SKM-1 (cell line): Measurements from ENCODE around the gene DHRS3.

Experiments
- DNase-seq: peaks from one replicate; lab custom pipeline; 2025; ENCODE audit not compliant: unreplicated experiment; lab: John Stamatoyannopoulos, UW

Gene DHRS3

GRCh38 chr1:12617511-12617900 lies 504 bp downstream of the DHRS3 start:
- DNase-seq, result no peak

DNA sequence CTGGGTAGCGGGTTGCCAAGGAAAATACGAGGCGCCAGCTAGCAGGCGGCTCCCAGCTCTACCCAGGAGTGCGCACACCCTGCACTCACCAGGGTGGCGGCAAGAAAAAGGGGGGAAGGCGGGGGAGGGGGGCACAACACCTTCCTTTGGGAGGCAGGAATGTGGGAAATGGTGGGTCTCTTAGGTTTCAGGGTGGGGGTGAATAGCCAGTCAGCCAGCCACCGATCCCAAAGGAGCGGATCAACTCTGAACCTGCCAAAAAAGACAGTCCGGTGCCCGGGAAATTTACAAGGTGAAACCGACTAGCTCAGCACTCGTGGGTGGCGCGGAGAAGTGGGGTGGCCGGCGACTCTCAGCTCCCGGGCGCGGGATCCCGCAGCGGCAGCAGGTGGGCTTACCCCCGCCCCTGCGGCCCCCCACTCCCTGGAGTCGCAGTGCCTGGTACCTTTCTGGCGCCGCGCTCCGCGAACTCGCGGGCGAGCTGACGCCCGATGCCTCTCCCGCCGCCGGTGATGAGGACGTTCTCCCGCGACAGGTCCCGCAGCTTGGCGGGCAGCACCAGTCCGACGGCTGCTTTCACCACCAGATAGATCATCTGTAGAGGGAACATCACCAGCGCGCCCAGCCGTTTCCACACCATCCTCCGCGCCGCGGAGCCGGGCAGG lies 1.2 kb downstream of the DHRS3 start:
- no peak for DNase-seq

GRCh38 chr1:12615865-12616708 lies 1.9 kb downstream of the DHRS3 start:
- DNase-seq, result no peak

DNA sequence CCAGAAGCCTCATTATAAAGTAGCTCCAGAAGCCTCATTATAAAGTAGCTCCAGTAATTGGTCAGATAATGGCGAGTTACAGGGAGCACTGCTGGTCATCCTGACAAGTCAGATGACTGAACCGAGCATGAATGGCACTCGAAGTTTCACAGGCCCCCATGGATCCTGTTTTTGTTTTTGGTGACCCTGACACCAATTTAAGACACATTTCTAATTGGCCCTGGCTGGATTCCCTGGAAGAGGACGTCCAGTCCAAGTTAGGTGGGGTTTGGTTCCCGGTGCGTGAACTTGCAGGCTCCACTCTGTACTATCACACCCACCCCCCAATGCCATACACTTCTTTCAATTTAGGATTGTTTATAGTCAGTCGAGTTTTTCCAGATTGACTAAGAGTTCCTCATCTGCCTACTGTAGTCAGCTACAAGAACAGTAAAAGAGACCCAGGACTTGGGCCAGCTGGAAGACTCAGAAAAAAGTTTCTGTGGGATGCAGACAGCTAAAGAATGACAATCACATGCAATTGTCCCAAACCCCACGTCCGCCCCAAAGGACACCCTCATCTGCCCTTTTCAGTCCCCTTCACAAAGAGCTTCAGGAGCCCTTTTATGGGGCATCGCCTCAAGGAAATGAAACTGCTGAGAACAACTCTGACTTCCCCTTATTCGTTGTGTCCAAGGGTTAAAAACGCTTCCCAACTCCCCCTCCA lies 2.7 kb downstream of the DHRS3 start:
- DNase-seq, result peak; percentile 24

DNA sequence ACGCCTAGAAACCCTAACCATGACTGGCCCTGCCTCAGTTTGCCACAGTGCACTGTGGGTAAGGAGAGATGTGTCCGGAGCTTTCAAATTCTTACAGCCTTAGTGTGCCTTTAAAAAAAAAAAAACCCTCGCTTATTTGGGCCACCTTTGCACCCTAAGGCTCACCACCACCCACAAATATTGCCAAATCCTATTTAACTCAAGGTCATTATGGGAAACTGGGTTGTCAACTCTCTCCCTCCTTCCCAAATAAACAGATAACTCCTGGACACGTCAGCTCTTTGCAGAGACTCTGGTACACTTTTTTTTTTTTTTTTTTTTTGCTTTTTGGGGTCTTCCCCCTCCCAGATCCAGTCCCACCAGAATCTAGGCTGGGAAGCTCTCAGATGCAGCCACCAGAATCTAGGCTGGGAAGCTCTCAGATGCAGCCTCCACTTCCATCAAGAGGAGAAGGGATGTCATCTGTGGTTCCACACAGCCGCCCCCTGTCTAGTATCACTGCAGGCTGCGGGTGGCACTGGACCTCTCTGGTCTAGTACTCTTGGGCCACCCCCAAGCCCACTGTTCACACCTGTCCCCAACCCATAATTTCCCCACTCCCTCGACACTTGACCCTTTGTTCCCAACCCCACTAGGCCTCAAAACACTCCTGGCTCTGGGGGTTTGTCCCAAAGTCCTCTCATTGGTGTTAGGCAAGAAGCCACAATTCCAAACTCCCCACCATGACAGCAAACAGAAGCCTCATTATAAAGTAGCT lies 3.4 kb downstream of the DHRS3 start:
- DNase-seq, result no peak

DNA sequence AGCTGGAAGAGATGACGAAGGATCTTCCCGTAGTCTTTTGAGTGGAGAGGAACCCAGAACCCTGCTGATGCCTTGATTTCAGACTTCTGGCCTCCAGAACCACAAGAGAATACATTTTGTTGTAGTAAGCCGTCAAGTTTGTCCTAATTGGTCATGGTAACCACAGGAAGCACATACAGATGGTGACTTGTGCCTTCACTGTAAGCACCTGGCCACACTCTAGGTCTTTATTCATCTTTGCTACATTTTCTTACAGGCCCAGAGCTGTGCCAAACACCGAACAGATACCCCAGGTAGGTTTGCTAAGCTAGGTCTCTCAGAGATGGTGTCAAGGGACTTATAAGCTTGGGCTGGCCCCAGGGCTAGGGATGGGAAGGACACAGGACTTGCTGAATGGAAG lies 4.8 kb downstream of the DHRS3 start:
- DNase-seq, result no peak

DNA sequence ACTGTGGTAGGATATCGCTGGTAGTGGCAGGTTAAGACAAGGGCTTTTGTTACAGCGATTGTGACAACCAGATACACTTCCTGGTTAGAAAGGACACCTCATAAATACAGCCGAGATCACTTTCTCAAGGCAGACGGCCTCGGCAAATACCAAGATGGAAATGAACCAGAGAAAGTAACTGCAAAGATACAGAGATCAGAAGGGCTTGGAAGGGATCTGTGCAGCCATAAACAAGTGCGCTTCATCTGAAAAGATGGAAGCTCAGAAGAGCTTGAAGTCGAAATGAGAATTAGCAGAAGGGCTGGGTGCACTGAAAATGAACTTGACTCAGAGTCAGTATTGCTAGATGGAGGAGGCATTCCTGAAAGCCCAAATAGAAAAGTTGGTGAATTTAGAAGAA lies 7.1 kb downstream of the DHRS3 start:
- no peak for DNase-seq

DNA sequence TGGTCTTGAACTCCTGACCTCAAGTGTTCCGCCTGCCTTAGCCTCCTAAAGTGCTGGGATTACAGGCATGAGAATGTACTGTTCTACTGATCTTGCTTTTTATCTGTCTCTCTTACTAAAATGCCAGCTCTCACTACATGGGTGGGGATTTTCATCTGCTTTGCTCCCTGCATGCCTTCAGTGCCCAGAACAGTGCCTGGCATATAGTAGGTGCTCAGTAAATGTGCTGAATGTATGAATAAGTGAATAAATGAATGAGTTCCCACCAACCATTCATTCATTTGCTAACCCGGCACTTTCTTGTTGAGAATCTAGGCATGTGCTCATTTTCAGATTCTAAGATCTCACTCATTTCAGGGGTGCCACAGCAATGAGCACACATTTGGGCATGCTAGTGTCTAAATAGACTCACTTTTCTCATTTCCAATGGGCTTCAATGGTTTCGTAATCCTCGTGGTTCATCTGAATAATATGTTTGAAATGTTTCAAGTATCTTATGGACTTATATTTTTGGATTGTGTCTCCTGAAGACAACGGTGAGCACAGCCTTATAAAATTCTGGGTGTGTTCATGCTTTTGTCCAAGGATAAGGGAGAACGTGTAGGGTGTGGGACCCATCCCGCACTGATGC lies 7.6 kb downstream of the DHRS3 start:
- DNase-seq, result no peak

- DNase-seq, result no peak
These were observed 8.5 kb downstream of the DHRS3 start for GRCh38 chr1:12609469-12610003.

DNA sequence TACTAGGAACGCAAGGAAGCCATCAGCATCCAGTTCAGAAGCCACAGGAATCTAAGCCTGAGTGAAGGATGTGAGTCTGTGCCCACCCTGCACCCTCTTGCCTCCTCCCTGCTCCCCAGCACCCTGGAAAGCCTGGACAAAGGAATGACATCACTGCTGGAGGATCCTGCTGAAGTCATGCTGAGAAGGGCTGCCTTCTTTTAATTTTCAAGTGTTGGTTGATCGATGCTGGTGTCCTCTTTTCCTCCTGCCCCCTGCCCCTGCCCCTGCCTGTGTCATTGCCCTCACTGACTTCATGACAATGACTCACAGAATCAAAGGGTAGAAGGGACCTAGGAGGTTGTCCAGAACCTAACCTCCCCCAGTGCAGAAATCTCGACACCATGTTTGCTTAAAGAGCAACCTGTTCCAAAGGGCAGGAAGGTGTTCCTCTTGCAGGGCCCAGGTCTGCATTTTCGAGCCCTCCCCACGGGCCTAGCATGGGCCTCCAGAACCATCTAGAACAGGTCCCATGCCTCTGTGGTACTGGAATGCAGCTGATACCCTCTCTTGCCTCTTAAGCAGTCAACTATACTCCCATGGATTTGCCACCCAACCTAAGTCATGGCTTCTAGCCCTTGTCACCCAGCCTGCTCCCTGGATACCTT lies 9.6 kb downstream of the DHRS3 start:
- no peak for DNase-seq

DNA sequence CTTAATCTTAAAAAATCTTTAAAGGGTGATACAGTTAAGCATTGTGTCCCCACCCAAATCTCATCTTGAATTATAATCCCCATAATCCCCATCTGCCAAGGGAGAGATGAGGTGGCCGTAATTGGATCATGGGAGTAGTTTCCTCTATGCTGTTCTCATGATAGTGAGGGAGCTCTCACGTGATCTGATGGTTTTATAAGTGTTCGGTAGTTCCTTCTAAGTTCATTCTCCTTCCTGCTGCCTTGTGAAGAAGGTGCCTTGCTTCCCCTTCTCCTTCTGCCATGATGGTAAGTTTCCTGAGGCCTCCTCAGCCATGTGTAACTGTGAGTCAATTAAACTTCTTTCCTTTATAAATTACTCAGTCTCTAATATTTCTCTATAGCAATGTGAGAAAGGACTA lies 10.7 kb downstream of the DHRS3 start:
- no peak for DNase-seq

GRCh38 chr1:12604986-12605385 lies 13.0 kb downstream of the DHRS3 start:
- no peak for DNase-seq

- peak; percentile 91 for DNase-seq
These were observed 13.7 kb downstream of the DHRS3 start for GRCh38 chr1:12604114-12604874.

DNA sequence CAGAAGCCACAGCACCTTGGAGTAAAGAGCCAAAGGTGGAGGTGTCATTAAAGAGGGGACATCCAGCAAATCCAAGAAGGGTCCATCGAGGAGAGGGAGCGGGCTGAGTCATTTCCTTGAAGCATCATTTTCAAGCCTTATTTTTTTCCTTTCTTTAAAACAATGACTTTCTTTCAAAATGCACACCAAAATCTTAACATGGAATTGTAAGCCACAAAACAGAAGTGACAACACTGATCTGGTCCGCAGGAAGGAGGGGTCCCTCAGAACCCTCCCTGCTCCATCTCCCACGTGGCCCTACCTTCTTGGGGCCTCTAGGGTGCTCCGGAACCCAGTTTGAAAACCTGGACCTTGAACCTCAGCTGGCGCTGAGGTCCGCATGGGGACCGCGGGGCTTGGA lies 14.8 kb downstream of the DHRS3 start:
- no peak for DNase-seq

DNA sequence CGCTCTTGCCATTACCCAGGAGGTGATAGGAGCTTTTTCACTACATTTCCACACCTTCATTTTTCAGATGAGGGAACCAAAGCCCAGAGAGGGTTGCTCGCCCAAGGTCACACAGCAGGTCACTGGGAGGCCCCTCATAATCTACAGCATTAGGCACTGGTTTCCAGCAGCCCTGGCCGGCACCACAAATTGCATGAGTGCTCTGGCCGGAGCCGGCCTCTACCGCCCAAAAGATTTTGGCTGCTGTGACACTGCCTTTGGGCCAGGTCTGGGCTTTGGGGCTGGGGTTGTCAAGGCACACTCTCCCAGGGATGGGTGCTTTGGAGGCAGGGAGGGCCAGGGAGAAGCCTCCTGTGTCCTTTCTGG lies 15.4 kb downstream of the DHRS3 start:
- DNase-seq, result no peak

DNA sequence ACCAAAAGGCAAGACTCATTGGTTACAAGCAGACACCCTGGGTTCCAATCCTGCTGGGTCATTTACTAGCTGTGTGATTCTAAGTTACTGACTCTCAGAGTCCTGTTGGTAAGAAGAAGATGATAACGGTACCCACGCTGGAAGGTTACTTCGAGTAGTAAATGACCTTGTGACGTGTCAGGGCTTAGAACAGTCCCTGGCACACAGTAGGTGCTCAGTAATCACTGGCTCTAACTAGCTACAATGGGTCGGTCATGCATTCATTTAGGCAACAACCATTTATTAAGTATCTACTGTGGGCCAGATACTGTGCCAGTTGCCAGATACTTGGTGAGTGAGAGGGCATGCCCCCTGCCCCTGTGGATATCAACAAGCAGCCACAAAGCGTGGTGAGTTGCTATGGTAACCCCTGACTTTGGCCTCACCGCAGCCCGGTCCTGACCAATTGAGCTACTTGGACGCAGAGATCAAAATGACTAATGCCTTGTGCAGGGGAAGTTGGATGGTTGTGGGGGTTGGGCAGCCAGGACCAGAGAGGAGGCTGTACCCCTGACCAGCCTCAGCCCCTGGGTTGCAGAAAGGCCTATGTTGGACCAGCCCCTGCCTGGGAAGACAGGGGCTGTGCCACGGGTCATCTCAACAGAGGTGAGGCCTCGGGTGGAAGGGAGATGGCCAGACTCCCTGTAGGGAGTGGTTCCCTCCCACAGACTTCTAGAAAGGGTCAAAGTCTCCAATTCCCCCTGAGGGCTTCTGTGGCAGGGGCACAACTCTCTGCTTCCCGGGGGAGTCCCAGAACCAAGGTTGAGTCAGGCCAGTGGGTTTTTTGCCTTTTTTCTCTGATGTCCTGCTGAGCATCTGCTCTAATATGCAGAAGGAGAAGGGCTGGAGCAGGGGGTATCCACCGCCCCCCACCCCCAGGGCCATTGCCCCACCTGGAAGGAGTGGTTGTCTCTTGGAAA lies 16.0 kb downstream of the DHRS3 start:
- DNase-seq, result peak; percentile 9

- no peak for DNase-seq
These were observed 17.0 kb downstream of the DHRS3 start for GRCh38 chr1:12600880-12601633.

DNA sequence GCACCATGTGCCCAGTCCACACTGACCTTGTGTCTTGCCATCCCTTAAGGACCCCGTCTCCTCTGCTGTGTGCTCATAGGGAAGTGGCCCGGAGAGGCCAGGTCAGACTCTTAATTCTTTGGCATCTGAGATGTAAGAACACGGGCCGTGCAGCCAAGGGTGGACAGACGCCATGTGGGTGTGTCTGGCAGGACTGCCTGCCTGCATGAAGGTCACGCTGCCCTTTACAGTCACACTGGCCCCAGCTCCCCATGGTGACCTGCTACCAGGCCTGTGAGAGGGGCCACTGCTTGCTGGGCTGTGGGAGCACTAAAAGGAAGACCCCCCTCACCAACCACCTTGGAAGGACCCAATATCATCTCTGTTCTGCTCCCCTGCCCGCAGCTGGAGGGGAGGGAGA lies 17.7 kb downstream of the DHRS3 start:
- no peak for DNase-seq
